Measurements from ENCODE around the gene DCAF17.
A peak's percentile ranks its signal among the peaks of the same experiment; 100 is the strongest.
"Not testable (repeated sequence)": the region's sequence is repeated elsewhere in the genome, so short reads cannot be mapped to it uniquely, and the experiment has no call there.

Gene DCAF17

DNA sequence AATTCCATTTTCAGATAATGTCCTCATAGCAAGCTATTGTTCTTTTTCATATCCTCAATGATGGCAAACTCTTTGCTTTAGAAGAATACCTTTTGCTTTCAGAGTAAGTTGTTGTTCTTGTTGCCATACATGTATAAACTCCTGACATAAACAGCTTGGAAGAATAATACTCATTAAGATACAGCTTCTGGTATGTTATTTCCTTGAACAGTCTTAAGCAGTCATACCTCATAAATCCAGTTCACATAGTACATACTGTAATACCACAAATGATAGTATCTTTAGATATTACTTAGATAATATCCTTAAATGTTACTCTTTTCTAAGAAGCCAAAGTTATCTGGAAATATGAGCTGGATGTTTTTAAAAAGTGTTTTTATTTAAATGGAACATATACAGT, 23.4 kb upstream of the DCAF17 start:
- no peak for DNase-seq

- no peak for DNase-seq
Observed at GRCh38 chr2:171411214-171411613, 22.8 kb upstream of the DCAF17 start.

- DNase-seq = no peak
Observed at GRCh38 chr2:171411791-171412483, 22.1 kb upstream of the DCAF17 start.

GRCh38 chr2:171412571-171413175, 21.4 kb upstream of the DCAF17 start:
- DNase-seq = no peak

DNA sequence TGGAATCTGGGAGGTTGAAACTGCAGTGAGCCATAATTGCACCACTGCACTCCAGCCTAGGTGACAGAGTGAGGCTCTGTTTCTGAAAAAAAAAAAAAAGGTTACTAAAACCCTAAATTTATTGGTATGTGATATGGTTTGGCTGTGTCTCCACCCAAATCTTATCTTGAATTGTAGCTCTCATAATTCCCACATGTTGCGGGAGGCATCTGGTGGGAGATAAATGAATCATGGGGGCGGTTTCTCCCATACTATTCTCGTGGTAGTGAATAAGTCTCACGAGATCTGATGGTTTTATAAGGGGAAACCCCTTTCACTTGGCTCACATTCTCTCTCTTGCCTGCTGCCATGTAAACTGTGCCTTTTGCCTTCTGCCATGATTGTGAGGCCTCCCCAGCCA, 19.4 kb upstream of the DCAF17 start:
- DNase-seq = not testable (repeated sequence)

- peak; percentile 87 for DNase-seq
Observed at GRCh38 chr2:171416009-171416926, 17.8 kb upstream of the DCAF17 start.

- no peak for DNase-seq
Observed at GRCh38 chr2:171419333-171419732, 14.7 kb upstream of the DCAF17 start.

DNA sequence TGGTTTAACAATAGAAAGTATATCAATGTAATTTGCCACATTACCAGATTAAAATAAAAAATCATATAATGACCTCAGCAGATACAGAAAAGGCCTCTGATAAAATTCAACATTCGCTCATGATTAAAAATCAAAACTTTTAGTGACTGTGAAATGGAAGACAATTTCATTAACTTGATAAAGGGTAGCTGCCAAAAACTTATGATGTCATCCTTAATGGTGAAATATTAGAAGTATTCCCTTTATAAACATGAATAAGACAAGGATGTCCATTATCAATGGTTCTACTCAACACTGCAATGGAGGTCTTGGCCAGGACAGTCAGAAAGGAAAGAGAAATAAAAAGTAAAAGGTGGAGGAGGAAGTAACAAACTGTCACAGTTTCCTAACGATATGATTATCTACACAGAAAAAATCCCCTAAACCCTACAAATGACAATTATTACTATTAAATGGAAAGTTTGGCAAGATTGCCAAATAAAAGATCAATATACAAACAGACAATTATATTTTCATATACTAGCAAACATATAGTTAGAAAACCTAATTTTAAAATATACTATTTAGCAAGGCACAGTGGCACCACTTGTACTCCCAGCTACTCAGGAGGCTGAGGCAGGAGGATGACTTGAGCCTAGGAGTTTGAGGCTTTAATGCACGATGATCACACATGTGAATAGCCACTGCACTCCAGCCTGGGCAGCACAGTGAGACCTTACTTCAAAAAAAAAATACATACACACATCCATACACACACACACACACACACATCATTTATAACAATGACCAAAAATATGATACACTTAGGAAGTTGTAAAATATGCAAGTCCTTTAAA, 13.1 kb upstream of the DCAF17 start:
- DNase-seq = no peak

DNA sequence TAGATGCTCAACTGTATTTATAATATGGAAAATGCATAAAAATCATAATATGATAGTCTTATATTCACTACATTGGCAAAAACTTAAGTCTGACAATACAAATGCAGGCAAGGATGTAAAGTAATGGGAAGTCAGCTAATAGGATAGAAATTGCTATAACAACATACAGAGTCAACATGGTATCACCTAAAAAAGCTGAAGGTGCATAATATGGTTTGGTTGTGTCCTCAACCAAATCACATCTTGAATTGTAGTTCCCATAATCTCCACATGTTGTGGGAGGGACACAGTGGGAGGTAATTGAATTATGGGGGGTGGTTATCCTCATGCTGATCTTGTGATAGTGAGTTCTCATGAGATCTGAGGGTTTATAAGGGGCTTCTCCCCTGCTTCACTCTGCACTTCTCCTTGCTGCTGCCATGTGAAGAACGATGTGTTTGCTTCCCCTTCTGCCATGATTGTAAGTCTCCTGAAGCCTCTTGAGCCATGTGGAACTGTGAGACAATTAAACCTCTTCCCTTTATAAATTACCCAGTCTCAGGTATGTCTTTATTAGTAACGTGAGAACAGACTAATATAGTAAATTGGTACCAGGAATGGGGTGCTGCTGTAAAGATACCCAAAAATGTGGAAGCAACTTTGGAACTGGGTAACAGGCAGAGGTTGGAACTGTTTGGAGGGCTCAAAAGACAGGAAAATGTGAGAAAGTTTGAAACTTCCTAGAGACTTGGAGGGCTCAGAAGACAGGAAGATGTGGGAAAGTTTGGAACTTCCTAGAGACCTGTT, 11.1 kb upstream of the DCAF17 start:
- not testable (repeated sequence) for DNase-seq

DNA sequence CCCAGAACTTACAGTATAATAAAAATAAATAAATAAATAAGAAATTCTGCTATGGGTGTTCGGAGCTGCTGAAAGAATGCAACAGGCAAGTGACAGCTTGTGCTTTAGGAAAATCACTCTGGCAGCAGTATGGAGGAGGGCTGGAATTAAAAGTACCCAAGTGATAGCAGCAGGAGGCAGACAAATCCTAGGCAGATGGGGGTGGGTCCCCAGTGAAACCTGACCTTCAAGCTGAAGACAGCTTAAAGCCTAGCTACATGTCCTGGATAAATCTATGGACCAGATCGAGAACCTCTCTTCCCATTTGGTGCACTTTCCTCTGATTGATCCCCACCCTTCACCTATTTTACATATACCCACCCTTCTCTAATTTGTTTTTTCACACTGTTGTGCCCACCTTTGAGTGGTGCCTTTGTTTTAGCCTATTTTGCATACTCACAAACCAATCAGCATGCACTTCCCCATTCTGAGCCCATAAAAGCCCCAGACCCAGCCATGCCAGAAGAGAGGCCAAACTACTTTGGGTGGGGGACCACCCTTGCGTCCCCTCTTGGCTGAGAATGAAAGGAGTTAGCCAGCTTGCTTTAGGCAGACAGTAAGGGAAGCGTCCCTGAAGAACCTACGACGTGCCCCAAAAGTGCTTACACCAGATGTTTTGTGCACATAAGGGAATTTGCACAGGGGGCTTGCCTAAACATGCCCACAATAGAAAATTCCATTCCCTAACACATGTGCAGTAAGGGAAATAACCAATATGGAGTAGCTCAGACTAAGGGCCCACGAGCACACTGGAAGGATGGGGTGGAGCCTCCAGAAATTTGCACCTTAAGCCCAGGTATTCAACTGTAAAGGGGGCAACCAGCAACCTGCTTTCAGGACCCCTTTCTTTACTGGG, 3.3 kb upstream of the DCAF17 start:
- no peak for DNase-seq

DNA sequence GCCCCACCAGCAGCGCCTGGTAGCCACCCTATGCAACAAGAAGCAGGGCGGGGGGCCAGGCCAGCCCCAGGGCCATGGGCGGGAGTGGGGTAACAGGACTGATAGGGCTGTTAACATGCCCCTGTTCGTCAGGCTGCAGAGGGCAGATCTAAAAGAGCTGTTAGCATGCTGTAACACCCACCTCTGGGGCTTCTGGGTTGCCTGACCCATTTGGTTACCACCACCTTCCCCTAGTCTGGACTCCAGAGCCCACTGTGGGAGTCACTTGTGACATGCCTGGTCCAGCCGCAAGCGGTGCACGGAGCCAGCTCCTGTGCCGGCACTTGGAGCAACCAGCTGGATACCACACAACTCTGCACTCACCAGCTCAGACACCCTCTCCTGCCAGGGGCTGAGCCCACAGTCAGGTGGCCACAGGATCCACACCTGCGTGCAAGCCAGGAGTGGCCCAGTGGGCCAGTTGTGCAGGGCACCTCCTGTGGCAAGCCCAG, 2.3 kb upstream of the DCAF17 start:
- DNase-seq = no peak

GRCh38 chr2:171432206-171432968, 1.6 kb upstream of the DCAF17 start:
- no peak for DNase-seq

GRCh38 chr2:171432969-171433762, 860 bp upstream of the DCAF17 start:
- no peak for DNase-seq

GRCh38 chr2:171433763-171434012, 338 bp upstream of the DCAF17 start, which contains the start of gene METTL8:
Gene METTL8, minus strand, starts transcription at chr2:171433990. Its CDS starts 41,805 bp downstream, at chr2:171392185.
- no peak for DNase-seq

DNA sequence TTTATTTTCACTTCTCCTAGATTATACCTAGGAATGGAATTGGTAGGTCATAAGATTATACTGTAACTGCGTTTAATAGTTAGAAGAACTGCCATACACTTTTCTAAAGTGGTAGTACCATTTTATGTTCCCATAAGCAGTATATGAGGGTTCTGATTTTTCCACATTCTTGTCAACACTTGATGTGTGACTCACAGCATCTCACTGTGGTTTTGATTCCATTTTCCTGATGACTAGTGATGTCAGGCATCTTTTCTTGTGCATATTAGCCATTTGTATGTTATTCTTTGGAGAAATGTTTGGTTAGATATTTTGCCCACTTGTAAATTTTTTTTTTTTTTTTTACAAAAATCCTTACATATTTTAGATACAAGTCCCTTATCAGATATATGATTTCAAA, 2.3 kb downstream of the DCAF17 start:
- DNase-seq = no peak

DNA sequence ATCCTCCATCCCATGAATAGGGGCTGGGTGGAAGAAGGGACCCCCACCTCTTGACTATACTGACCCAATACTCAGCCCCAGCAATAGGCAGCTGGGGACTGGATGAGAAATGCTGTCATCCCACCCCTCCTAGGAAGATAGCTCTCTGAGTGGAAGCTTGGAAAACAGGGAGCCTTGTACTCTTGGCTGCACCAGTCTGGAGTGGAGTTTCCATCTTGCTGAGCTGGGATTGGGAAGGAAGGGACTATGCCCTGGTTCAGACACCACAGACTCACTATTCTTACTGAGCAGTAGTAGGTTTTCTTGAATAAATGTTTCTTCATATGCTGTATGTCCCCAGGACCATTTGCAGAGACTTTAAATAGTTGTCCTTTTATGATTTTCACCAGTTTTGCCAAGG, 7.4 kb downstream of the DCAF17 start:
- no peak for DNase-seq

DNA sequence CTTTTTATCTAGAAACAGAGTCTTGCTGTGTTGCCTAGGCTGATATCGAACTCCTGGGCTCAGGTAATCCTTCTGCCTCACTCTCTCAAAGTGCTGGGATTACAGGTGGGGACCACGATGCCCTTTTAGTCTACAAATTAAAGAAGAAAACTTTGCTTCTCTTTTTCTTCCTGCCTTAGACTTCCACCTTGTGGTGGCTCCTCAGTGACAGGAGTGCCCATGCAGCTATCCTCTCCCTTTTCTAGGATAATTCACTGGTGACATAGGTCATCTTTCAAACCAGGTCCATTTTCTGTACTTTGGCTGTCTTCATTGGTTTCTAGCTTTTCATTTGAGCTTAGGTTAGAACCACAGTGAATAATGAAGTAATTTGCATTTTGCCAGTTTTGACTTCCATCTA, 13.6 kb downstream of the DCAF17 start:
- DNase-seq = no peak

DNA sequence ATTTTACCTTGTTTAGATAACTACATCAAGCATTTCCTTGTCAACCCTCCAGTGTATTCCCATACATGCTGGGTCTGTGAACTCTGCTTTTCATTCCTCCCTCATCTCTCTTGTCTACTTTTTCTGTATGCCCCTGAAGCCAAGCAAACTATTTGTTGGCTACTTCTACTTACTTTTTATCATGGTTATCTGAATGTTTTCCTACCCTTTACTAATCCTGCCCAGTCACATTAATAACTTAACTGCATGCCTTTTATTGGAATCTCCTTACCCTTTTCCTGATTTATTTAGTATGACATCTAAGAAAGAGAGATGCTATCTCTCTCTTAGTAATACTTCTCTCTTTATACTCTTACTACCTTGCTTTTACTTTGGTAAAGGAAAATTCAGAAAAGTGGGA, 17.0 kb downstream of the DCAF17 start:
- no peak for DNase-seq

DNA sequence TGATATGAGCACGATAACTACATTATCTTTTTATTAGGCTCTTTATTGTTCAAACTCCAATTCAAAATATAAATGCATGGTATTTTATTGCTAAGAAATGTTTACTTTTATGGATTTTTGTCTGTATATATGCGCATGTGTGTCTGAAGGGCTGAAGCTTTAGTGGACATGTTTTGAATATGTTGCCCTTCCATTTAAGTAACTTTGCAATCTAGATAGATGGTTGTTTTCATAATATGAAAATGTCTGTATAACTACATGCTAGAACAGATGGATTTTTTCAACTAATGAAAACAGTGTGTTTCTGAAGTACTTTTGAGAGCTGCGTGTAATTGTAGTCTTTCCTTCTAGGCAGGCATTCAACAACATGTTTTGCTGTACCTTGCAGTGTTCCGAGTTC, 18.7 kb downstream of the DCAF17 start:
- no peak for DNase-seq

Measured in right forelimb (tissue), 1 donor.